ENCODE results near the gene GPR101. TPM values are rescaled to one million over a fixed set of nuclear protein-coding genes. Genes with fewer than 3 reads are reported as not detected.
"Not testable (repeated sequence)": the region's sequence is repeated elsewhere in the genome, so short reads cannot be mapped to it uniquely, and the experiment has no call there.

GPR101 gene
- total and polyA plus RNA-seq, 7 experiments from 2014 or later: not detected

GRCh38 chrX:137028699-137029098, 5.1 kb downstream of the GPR101 start:
- Histone ChIP-seq H3K4me1 (ENCODE audit: control insufficient read depth in 2 of 2, insufficient read depth in 2 of 2, low read length in 2 of 2) (peaks cover 10 to 14% of the 10 kb centered on the region in 2 donors), H3K27ac (ENCODE audit: low read depth, low read length) (no peak overlapping the region), H3K9me3 (ENCODE audit: control insufficient read depth in 2 of 3, low read length in 3 of 3) (no peaks in the 10 kb centered on the region), H3K36me3 (ENCODE audit: control insufficient read depth in 2 of 3, insufficient read depth in 3 of 3, low read length in 3 of 3) (no peaks in the 10 kb centered on the region), H3K4me3 (ENCODE audit: low read length) (no peak overlapping the region), H3K27me3 (ENCODE audit: control insufficient read depth in 2 of 2, insufficient read depth in 2 of 2, low read length in 2 of 2) (peaks cover 0 to 6% of the 10 kb centered on the region in 2 donors)
- ATAC-seq: no peak
- H3K9me3 Mint-ChIP-seq: no peaks in the 10 kb centered on the region
- ChIA-PET CTCF (no interaction called here), POLR2A (no interaction called here)
- H3K4me1 Mint-ChIP-seq: peaks cover 4 to 8% (median 6%) of the 10 kb centered on the region in 7 donors
- H3K36me3 Mint-ChIP-seq: peaks cover 0 to 4% (median 0%) of the 10 kb centered on the region in 5 donors
- peaks cover 0 to 51% (median 23%) of the 10 kb centered on the region in 5 donors for H3K27me3 Mint-ChIP-seq
- H3K4me3 Mint-ChIP-seq: no peak overlapping the region
- DNase-seq: no peak
- no peak overlapping the region for H3K27ac Mint-ChIP-seq
- intact Hi-C loops (cut with micrococcal nuclease): no loop called here

- H3K4me1 ChIP-seq (ENCODE audit: control insufficient read depth in 2 of 2, insufficient read depth in 2 of 2, low read length in 2 of 2): no peaks in the 10 kb centered on the region
- Mint-ChIP-seq H3K4me3 (no peak overlapping the region), H3K36me3 (peaks cover 0 to 4% (median 0%) of the 10 kb centered on the region in 5 donors), H3K9me3 (no peaks in the 10 kb centered on the region), H3K27ac (no peak overlapping the region), H3K27me3 (peaks cover 0 to 48% (median 18%) of the 10 kb centered on the region in 5 donors), H3K4me1 (peaks cover under 1 to 3% (median 1%) of the 10 kb centered on the region in 7 donors)
- intact Hi-C loops (cut with micrococcal nuclease): no loop called here
- no peak overlapping the region for H3K4me3 ChIP-seq (ENCODE audit: low read length)
- no peak overlapping the region for H3K27ac ChIP-seq (ENCODE audit: low read depth, low read length)
- ChIA-PET CTCF (interaction anchor here (0.5 kb wide), 1 partner anchor 61 kb away, joined by 3 read pairs; no protein-coding TSS in a partner anchor), POLR2A (no interaction called here)
- no peaks in the 10 kb centered on the region for H3K9me3 ChIP-seq (ENCODE audit: control insufficient read depth in 2 of 3, low read length in 3 of 3)
- no peaks in the 10 kb centered on the region for H3K27me3 ChIP-seq (ENCODE audit: control insufficient read depth in 2 of 2, insufficient read depth in 2 of 2, low read length in 2 of 2)
- no peaks in the 10 kb centered on the region for H3K36me3 ChIP-seq (ENCODE audit: control insufficient read depth in 2 of 3, insufficient read depth in 3 of 3, low read length in 3 of 3)
- ATAC-seq: no peak
- no peak for DNase-seq
Measured at GRCh38 chrX:137025930-137026329, 7.9 kb downstream of the GPR101 start.

- POLR2A ChIA-PET: not testable (repeated sequence)
Measured at GRCh38 chrX:137000236-137000635, 33.6 kb downstream of the GPR101 start.

GRCh38 chrX:136999024-136999423, 34.8 kb downstream of the GPR101 start:
- CTCF ChIA-PET: no interaction called here
- POLR2A ChIA-PET: no interaction called here
- H3K4me1 ChIP-seq (ENCODE audit: control insufficient read depth in 2 of 2, insufficient read depth in 2 of 2, low read length in 2 of 2): no peaks in the 10 kb centered on the region
- intact Hi-C loops (cut with micrococcal nuclease): no loop called here
- H3K9me3 Mint-ChIP-seq: peaks cover 0 to 4% (median 0%) of the 10 kb centered on the region in 11 donors
- ATAC-seq (no peak), DNase-seq (no peak)
- no peaks in the 10 kb centered on the region for H3K9me3 ChIP-seq (ENCODE audit: control insufficient read depth in 2 of 3, low read length in 3 of 3)
- no peaks in the 10 kb centered on the region for H3K36me3 Mint-ChIP-seq
- no peaks in the 10 kb centered on the region for H3K27me3 Mint-ChIP-seq
- H3K4me3 Mint-ChIP-seq: no peak overlapping the region
- H3K27me3 ChIP-seq (ENCODE audit: control insufficient read depth in 2 of 2, insufficient read depth in 2 of 2, low read length in 2 of 2): no peaks in the 10 kb centered on the region
- no peak overlapping the region for H3K27ac Mint-ChIP-seq
- H3K4me3 ChIP-seq (ENCODE audit: low read length): no peak overlapping the region
- no peaks in the 10 kb centered on the region for H3K4me1 Mint-ChIP-seq
- no peaks in the 10 kb centered on the region for H3K36me3 ChIP-seq (ENCODE audit: control insufficient read depth in 2 of 3, insufficient read depth in 3 of 3, low read length in 3 of 3)
- no peak overlapping the region for H3K27ac ChIP-seq (ENCODE audit: low read depth, low read length)

More at GRCh38 chrX:137000236-137000635, 33.6 kb downstream of the GPR101 start:
- H3K27ac Mint-ChIP-seq; H3K4me1 ChIP-seq (ENCODE audit: control insufficient read depth in 2 of 2, insufficient read depth in 2 of 2, low read length in 2 of 2); H3K9me3 ChIP-seq (ENCODE audit: control insufficient read depth in 2 of 3, low read length in 3 of 3); H3K36me3 Mint-ChIP-seq; H3K4me1 Mint-ChIP-seq; ATAC-seq; DNase-seq; H3K4me3 Mint-ChIP-seq; intact Hi-C loops (cut with micrococcal nuclease); H3K27me3 Mint-ChIP-seq; CTCF ChIA-PET; H3K27ac ChIP-seq (ENCODE audit: low read depth, low read length); H3K4me3 ChIP-seq (ENCODE audit: low read length); H3K36me3 ChIP-seq (ENCODE audit: control insufficient read depth in 2 of 3, insufficient read depth in 3 of 3, low read length in 3 of 3); H3K27me3 ChIP-seq (ENCODE audit: control insufficient read depth in 2 of 2, insufficient read depth in 2 of 2, low read length in 2 of 2): not testable (repeated sequence)
- peaks cover 0 to 12% (median 3%) of the 10 kb centered on the region in 11 donors for H3K9me3 Mint-ChIP-seq

Other genes starting within 250 kb of the GPR101 start
- gene RBMX, start 153.3 kb downstream of the GPR101 start, total RNA-seq: 100 to 1,000 TPM; 204 to 263 (median 259) TPM
- gene RBMX, start 153.3 kb downstream of the GPR101 start, polyA plus RNA-seq: 100 to 1,000 TPM; 194 to 217 TPM

Measured in naive thymus-derived CD4-positive, alpha-beta T cell (primary cell).